AG09309 (cell line): ENCODE data around the gene ARFGAP2.

Experiments
- DNase-seq: peaks from one replicate; pipeline ENCODE4 v3.0.0-alpha.2; 2010; ENCODE audit warnings: low read depth
- H3K4me3 ChIP-seq: 2 replicates; pipeline ENCODE4 v1.5.1; 2011; ENCODE audit warnings: mild to moderate bottlenecking, low read depth, low read length, moderate library complexity; ENCODE audit not compliant: control insufficient read depth
- CTCF ChIP-seq: IDR thresholded peaks from 2 replicates; pipeline ENCODE4 v1.5.1; 2011; ENCODE audit warnings: mild to moderate bottlenecking, low read depth, low read length, inconsistent platforms; ENCODE audit not compliant: insufficient read depth, control insufficient read depth; ENCODE audit errors: missing control alignments

The ARFGAP2 gene

GRCh38 chr11:47183031-47183856, 6.6 kb upstream of the ARFGAP2 start:
- no peak overlapping the region for H3K4me3 ChIP-seq
- no peak for TF ChIP-seq CTCF
- DNase-seq, result no peak

- H3K4me3 ChIP-seq, result no peak overlapping the region
- no peak for TF ChIP-seq CTCF
- DNase-seq, result no peak
These were observed 5.7 kb upstream of the ARFGAP2 start for GRCh38 chr11:47182380-47182779.

- no peak for DNase-seq
- H3K4me3 ChIP-seq, result no peak overlapping the region
- no peak for TF ChIP-seq CTCF
These were observed 4.6 kb upstream of the ARFGAP2 start for GRCh38 chr11:47181271-47181670.

GRCh38 chr11:47180006-47180787, 3.5 kb upstream of the ARFGAP2 start:
- no peak overlapping the region for H3K4me3 ChIP-seq
- no peak for DNase-seq
- TF ChIP-seq CTCF, result no peak

GRCh38 chr11:47179655-47179991, 2.9 kb upstream of the ARFGAP2 start:
- no peak for DNase-seq
- H3K4me3 ChIP-seq, result no peak overlapping the region
- peak; percentile 70 for TF ChIP-seq CTCF

GRCh38 chr11:47178737-47179654, 2.3 kb upstream of the ARFGAP2 start:
- no peak for TF ChIP-seq CTCF
- no peak for DNase-seq
- no peak overlapping the region for H3K4me3 ChIP-seq
